HG03571 (cell line): Measurements from ENCODE around the gene TIPARP.

ENCODE experiments used
- ATAC-seq: cut with Tn5 transposase; IDR thresholded peaks from one replicate; pipeline ENCODE4 v1.9.1; 2021; ENCODE audit not compliant: unreplicated experiment

The TIPARP gene, protein sequence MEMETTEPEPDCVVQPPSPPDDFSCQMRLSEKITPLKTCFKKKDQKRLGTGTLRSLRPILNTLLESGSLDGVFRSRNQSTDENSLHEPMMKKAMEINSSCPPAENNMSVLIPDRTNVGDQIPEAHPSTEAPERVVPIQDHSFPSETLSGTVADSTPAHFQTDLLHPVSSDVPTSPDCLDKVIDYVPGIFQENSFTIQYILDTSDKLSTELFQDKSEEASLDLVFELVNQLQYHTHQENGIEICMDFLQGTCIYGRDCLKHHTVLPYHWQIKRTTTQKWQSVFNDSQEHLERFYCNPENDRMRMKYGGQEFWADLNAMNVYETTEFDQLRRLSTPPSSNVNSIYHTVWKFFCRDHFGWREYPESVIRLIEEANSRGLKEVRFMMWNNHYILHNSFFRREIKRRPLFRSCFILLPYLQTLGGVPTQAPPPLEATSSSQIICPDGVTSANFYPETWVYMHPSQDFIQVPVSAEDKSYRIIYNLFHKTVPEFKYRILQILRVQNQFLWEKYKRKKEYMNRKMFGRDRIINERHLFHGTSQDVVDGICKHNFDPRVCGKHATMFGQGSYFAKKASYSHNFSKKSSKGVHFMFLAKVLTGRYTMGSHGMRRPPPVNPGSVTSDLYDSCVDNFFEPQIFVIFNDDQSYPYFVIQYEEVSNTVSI

DNA sequence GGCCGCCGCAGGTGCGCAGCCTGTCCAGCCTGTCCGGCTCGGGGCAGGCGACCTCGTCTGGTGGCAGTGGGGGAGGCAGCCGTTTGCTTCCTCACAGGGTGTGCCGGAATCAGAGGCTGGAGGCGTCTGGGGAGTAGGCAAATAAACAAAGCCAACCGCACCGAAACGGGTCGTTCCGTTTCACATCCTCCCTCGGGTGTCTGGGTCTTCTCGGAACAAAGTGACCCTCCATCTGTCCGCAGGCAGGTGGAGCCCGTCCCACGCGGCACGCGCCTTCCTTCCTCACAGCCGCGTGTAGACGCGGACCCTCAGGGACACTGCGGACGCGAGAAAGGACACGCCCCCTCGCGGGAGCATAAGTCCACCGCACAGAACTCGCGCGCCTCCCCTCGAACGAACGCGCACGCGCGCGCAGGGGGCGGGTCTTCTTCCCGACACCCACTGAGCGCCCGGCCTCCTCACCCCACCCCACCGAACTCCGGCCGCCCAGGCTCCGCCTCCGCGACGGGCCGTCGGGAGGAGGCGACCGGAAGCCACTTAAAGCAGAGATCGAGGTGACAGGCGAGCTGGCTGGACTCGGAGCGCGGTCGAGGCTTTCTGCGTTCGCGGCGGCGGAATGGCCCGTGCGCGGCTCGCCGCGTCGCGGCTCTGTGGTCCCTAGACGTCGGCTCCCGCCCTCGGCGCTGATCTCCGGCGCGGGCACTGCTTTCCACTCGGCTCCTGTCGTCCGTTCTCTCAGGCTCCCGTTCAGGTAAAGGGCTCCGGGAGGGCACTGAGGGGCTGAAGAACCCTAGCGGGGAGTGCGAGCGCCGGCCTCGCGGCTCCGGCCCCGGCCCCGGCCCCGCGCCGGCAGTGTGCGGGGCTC, at the start of gene TIPARP:
TIPARP (plus strand) TSS at position 545 of the 865 bp plus-strand sequence. CDS start 3,108 bp downstream, outside the sequence.
- ATAC-seq, result peak; percentile 84

GRCh38 chr3:156626104-156626503, 48.3 kb upstream of the TIPARP start:
- ATAC-seq, result no peak

- no peak for ATAC-seq
Measured at GRCh38 chr3:156627946-156628569, 46.3 kb upstream of the TIPARP start.

GRCh38 chr3:156628836-156629618, 45.4 kb upstream of the TIPARP start:
- no peak for ATAC-seq

- no peak for ATAC-seq
Measured at GRCh38 chr3:156630081-156630772, 44.2 kb upstream of the TIPARP start.

GRCh38 chr3:156630773-156631093, 43.7 kb upstream of the TIPARP start:
- ATAC-seq, result no peak

GRCh38 chr3:156631323-156631722, 43.1 kb upstream of the TIPARP start:
- ATAC-seq, result no peak

- ATAC-seq, result no peak
Measured at GRCh38 chr3:156632601-156633000, 41.8 kb upstream of the TIPARP start.

- no peak for ATAC-seq
Measured at GRCh38 chr3:156633335-156633734, 41.1 kb upstream of the TIPARP start.

- no peak for ATAC-seq
Measured at GRCh38 chr3:156635034-156635433, 39.4 kb upstream of the TIPARP start.

DNA sequence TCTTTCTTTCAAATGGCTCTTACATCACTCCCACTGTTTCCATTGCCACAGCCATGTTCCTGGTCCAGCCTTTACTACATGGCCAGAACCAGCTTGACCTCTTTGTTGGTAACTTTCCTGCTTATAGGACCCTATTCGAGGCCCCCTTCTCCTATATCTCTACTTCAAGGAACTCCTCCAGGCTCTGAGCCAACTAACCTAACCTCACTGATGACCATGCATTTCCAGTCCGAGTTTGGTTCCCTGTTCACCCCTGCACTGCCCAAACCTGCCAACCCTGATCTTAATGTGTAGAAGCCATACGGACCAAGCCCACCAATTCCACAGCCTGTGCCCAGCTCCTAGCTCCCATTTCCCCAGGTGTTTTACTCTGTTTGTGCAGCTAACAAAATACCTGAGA, 38.4 kb upstream of the TIPARP start:
- ATAC-seq, result no peak

DNA sequence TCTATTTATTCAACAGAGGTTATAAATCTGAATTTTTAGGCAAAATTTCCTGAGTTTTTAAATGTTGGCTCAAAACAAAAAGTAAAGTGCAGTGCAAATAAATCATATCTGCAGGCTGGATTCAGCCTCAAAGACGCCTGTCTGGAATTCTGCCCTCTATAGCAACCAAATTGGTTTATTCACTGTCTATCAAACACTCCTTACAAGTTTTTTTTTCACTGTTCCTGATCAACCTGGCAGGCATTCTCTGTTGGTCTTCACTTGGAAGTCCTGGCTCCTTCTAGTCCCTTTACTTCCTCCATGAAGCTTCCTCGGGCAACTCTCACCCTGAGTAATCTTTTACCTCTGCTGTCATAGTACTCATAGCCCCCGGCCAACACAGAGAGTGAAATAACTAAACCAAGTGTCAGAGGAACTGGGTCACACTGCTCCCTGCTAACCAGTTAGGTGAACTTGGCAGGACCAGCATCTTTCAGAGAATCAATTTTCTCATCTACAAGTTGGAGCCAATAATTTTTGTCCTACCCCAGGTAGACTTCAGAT, 36.8 kb upstream of the TIPARP start:
- no peak for ATAC-seq

GRCh38 chr3:156638271-156638670, 36.1 kb upstream of the TIPARP start:
- no peak for ATAC-seq

- ATAC-seq, result no peak
Measured at GRCh38 chr3:156639414-156640023, 34.9 kb upstream of the TIPARP start.

DNA sequence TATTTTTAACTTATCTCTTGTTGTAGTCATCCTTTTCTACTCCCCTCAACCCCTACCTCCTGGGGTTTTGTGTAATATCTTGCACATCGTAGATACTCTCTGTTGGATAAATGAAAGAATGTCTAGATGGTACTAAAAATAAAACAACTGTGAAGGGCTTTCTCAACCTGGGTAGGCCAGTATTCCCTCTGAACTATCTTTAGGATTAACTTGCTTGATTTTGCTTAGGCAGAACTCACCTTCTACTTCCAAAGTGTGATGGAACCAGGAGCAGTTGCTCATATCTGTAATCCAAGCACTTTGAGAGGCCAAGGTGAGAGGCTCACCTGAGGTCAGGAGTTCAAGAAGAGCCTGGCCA, 32.8 kb upstream of the TIPARP start:
- no peak for ATAC-seq

DNA sequence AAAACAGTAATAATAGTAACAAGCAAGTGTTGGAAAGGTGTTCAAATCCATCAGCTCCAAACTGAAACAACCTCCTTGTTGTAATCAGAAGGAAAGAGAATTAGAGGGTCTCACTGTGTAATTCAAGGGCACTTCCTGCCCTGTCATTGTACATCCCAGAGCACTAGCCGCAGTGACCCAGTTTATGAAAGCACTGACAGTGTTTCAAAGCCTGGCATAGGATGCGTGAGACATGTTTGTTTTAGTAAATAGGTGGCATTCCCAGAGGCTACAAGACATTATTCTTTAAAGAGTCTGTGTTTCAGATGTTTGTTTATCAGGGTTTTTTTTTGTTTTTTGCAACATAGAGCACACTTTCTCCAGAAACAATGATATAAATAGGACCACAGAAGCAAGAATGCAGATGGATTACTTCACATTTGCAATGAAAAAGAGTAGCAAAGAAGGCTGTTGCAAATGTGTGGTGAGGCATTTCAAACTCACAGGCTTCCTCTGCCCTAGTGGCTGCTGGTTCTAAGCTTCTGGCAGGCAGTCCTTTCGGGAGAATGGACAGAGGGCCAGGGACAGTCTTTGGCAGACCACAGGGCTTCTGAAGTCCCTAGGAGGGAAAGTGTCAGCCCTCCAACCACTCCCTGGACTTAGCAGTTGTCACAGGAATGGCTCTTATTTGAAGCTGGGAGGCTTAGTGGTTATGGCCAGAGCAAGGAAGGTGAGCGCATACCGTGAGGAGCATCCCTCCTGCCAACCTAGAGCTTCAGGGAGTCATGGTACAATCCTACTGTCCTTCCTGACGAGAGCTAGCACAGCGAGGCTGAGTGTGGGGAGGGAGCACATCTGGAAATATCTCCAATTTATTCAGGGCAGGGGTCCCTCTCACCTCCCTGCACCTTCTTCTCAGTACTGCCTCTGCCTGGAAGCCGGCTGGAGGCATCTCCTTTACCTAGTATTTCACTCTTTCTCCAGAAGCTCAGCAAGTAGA, 31.4 kb upstream of the TIPARP start:
- no peak for ATAC-seq

DNA sequence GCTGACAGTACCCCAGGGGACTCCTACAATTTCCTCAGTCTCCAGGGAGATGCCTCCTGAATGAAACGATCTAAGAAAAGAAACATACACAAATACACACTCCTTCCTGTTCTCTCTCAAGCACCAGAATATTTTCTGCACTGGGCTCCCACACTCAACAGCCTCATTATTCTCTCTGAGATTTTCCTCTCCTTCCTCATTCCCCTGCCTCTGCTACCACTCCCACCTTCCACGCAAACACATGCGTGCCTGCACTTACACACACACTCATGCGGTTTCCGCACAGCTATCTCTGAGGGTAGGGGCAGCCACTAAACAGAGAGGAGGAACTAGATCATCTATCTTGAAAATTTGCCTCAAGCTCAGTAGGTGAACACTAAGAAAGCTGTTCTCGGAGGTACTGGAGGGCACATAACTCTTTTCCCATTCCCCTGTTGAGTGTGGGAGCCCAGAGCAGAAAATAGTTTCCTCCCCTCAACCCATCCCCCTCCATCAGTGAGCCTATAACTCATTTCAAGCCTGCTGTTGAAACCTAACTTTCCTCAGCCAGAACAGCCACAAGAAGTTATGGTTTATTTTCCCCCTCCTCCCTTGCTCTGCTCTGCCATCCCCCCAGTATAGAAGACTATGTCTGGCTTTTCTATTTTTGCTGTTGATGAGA, 30.5 kb upstream of the TIPARP start:
- ATAC-seq, result peak; percentile 90
